Cardiac fibroblast (primary cell): ENCODE data around the gene TGFB2.

Experiments
- DNase-seq, 2 donors: peaks; one replicate each; pipeline versions ENCODE4 v3.0.0 to v3.0.0-alpha.2; 2010; ENCODE audit warnings: low read depth in 2 of 2
- H3K4me3 ChIP-seq, 2 donors: replicated peaks in 1 of 2; 1 replicate in 1 of 2; 2 replicates in 1 of 2; pipeline ENCODE4 v1.5.1; 2011; ENCODE audit warnings: low read depth in 2 of 2, low read length in 2 of 2, mild to moderate bottlenecking in 2 of 2, moderate library complexity in 1 of 2
- TF ChIP-seq, protein P1 (sequence below): IDR thresholded peaks from one replicate; pipeline ENCODE4 v1.5.1; 2011; ENCODE audit warnings: low read depth, mild to moderate bottlenecking, low read length, inconsistent platforms

The TGFB2 gene

DNA sequence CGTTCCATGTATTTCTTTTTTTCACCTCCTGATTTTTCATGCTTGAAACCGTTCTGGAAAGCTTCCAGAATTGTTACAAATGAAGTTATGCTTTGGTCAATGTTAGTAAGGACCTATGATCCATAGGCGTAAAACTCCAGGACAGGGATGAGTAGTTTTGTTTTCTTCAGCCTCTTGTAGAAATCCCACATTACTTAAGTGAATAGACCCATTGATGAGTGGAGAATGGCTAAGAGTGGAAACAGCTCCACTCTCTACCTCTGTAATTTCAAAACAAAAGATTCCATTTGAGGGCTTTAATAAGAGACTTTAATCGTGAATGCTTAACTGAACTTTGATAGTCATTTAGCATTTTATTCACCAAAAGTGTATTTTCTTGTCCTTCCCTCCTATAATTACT lies 3.0 kb upstream of the TGFB2 start:
- no peak overlapping the region for H3K4me3 ChIP-seq
- no peak for DNase-seq
- TF ChIP-seq, protein P1, sequence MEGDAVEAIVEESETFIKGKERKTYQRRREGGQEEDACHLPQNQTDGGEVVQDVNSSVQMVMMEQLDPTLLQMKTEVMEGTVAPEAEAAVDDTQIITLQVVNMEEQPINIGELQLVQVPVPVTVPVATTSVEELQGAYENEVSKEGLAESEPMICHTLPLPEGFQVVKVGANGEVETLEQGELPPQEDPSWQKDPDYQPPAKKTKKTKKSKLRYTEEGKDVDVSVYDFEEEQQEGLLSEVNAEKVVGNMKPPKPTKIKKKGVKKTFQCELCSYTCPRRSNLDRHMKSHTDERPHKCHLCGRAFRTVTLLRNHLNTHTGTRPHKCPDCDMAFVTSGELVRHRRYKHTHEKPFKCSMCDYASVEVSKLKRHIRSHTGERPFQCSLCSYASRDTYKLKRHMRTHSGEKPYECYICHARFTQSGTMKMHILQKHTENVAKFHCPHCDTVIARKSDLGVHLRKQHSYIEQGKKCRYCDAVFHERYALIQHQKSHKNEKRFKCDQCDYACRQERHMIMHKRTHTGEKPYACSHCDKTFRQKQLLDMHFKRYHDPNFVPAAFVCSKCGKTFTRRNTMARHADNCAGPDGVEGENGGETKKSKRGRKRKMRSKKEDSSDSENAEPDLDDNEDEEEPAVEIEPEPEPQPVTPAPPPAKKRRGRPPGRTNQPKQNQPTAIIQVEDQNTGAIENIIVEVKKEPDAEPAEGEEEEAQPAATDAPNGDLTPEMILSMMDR: no peak

DNA sequence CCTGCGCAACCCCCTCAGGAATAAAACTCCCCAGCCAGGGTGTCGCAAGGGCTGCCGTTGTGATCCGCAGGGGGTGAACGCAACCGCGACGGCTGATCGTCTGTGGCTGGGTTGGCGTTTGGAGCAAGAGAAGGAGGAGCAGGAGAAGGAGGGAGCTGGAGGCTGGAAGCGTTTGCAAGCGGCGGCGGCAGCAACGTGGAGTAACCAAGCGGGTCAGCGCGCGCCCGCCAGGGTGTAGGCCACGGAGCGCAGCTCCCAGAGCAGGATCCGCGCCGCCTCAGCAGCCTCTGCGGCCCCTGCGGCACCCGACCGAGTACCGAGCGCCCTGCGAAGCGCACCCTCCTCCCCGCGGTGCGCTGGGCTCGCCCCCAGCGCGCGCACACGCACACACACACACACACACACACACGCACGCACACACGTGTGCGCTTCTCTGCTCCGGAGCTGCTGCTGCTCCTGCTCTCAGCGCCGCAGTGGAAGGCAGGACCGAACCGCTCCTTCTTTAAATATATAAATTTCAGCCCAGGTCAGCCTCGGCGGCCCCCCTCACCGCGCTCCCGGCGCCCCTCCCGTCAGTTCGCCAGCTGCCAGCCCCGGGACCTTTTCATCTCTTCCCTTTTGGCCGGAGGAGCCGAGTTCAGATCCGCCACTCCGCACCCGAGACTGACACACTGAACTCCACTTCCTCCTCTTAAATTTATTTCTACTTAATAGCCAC lies 696 bp downstream of the TGFB2 start:
- H3K4me3 ChIP-seq: peak overlapping the region; percentile 66 to 71
- peak; percentile 81 to 83 for DNase-seq
- TF ChIP-seq, protein P1: peak; percentile 3

DNA sequence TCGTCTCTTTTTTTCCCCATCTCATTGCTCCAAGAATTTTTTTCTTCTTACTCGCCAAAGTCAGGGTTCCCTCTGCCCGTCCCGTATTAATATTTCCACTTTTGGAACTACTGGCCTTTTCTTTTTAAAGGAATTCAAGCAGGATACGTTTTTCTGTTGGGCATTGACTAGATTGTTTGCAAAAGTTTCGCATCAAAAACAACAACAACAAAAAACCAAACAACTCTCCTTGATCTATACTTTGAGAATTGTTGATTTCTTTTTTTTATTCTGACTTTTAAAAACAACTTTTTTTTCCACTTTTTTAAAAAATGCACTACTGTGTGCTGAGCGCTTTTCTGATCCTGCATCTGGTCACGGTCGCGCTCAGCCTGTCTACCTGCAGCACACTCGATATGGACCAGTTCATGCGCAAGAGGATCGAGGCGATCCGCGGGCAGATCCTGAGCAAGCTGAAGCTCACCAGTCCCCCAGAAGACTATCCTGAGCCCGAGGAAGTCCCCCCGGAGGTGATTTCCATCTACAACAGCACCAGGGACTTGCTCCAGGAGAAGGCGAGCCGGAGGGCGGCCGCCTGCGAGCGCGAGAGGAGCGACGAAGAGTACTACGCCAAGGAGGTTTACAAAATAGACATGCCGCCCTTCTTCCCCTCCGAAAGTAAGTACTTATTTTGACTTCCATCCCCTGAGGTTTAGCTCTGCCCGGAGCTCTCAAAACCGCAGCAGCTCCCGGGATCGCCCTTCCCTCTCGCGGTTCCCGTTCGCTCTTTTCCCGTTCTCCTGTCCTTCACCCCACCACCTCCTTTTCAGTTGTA lies 1.5 kb downstream of the TGFB2 start:
- TF ChIP-seq, protein P1: no peak

DNA sequence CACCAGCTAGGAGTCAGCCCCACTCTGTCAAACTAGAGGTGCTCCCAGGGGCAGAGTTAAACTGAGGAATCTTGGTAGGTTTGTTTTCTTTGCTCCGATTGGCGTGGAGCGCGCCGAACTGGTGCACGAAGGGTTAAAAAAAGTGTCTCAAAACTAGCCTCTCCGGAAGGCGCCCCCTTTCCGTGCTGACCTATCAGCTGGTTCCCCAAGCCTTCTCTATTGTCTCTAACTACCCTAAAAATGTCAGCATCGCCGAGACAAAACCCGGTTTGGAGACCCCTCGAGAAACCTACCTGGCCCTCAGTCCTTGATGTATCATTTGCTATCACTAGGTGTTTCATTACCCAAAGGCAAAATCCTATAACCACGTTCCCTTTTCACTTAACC lies 2.2 kb downstream of the TGFB2 start:
- DNase-seq: peak; percentile 39 to 60
- TF ChIP-seq, protein P1: peak; percentile 9
- H3K4me3 ChIP-seq: peak overlapping the region; percentile 66 to 71

More for the DNA sequence above, 1.5 kb downstream of the TGFB2 start:
- H3K4me3 ChIP-seq: peak overlapping the region; percentile 66 to 71
- peak; percentile 42 to 55 for DNase-seq

DNA sequence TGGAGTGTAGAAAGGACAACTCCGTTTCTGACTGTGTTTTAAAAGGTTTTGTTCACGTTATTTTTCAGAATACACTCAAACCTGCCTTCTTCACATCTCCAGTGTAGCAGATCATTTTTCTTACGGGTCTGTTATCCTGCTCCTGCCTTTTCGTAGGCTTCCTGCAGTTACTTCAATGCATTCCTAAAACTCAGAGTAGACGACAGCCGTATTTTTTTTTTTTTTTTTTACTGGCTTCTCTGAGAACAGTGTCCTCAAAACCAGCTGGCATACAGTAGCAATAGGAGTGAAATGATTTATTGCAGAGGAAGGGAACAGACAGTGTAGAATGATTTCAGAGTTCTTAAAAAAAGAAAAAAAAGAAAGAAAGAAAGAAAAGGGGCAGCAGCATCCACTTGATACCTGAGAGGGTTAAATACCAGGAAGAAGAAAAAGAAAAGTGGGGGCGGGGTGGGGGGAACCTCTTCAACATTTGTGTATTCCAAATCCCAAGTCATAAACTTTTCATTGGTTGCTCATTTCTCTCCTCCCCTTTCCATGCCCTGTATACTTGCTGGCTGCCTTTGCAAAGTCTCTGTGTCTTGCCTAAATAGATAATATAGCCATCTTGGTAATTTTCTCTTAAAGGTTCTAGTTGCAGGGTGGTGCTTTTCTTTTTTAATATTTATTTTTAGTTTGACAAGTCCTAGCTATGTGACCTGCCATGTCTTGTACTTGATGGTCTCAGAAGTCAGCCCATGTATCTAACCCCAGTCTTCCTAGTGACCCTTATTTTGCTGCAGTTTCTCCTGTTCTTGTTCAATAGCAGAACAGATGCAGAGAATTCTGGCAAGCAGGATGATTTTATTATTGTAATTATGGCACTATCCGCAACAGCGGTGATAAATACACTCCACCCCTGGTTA lies 2.8 kb downstream of the TGFB2 start:
- H3K4me3 ChIP-seq: peak overlapping the region; percentile 66 to 71
- peak; percentile 70 to 84 for DNase-seq
- TF ChIP-seq, protein P1: no peak

DNA sequence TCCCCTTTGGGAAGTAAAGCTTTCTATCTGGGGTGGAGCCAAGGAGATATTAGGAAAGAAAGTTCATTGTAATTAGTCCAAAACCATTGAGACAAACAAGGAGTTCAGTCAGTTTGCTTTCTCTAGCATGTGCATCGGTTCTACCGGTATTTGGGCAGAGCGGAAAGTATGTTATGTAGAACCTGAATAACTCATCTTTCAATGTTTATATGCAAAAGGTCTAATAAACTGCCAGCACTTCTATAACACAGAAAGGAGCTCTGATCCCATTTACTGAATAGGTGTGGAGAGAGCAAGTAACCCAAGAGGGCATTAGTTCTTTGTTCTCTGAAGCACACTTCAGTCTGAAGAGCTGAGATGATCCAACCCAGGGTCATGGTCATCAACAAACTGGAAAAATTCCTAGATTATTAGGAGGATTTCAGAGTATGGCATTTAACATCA lies 3.5 kb downstream of the TGFB2 start:
- H3K4me3 ChIP-seq: peak overlapping the region; percentile 21 to 71
- DNase-seq: peak in 1 of 2 donors; percentile 44
- TF ChIP-seq, protein P1: no peak
